GM12878 (cell line): ENCODE data around the gene ARHGAP26. TPM values are rescaled to one million over a fixed set of nuclear protein-coding genes. Genes with fewer than 3 reads are reported as not detected.

Source experiments
- ATAC-seq: fragments of 200-7000 bp; cut with Tn5 transposase; 3 replicates; pipeline ENCODE4 v1.9.1; 2020; ENCODE audit warnings: mild to moderate bottlenecking, moderate library complexity
- BruUV-seq: library from RNA; stranded (reverse); fragments of 400-500 nt; replicated peaks from 2 replicates; lab custom pipeline; 2021; lab: Mats Ljungman, UMichigan
- CTCF ChIA-PET: fragments of 300-600 bp; sonication (Branson Sonifier 250); formaldehyde crosslinking; extraction: SDS; loops from one replicate; lab custom pipeline; 2021; ENCODE audit warnings: inconsistent platforms; lab: Yijun Ruan, JAX
- POLR2A ChIA-PET: fragments of 350-600 bp; formaldehyde crosslinking; extraction: SDS; loops from one replicate; lab custom pipeline; 2021; ENCODE audit warnings: inconsistent platforms; lab: Charles Lee
- RAD21 ChIA-PET: fragments of 300-600 bp; sonication (Branson Sonifier 250); formaldehyde crosslinking; loops from one replicate; lab custom pipeline; 2023; ENCODE audit warnings: antibody characterized with exemption; ENCODE audit not compliant: unreplicated experiment; lab: Charles Lee
- SMC1A ChIA-PET: fragments of 300-600 bp; sonication (Branson Sonifier 250); formaldehyde crosslinking; loops from one replicate; lab custom pipeline; 2023; ENCODE audit not compliant: unreplicated experiment, uncharacterized antibody; lab: Charles Lee
- DNase-seq: peaks from one replicate; pipeline ENCODE4 v3.0.0-alpha.2; 2011; ENCODE audit warnings: low read depth, low spot score
- FAIRE-seq: peaks from 3 replicates; lab custom pipeline; 2011; peaks lifted over from hg19 to GRCh38; lab: Jason Lieb, UNC
- H2AFZ ChIP-seq: 2 replicates; pipeline ENCODE4 v1.6.0; 2011; ENCODE audit warnings: low read depth, low read length, control low read depth; ENCODE audit not compliant: control insufficient read depth
- H3K27ac ChIP-seq: 2 replicates; pipeline ENCODE4 v1.5.1; 2011; ENCODE audit warnings: control low read depth; ENCODE audit not compliant: control insufficient read depth, insufficient read depth
- H3K27me3 ChIP-seq, 2 experiments: replicated peaks in 1 of 2; 2 replicates each; pipeline versions ENCODE4 v1.6.0 to v1.6.1; 2011; ENCODE audit warnings: low read length in 1 of 2; ENCODE audit not compliant: control insufficient read depth in 2 of 2, insufficient read depth in 2 of 2
- H3K36me3 ChIP-seq, 2 experiments: 2 replicates each; pipeline ENCODE4 v1.5.1; 2011; ENCODE audit warnings: low read length in 1 of 2; ENCODE audit not compliant: control insufficient read depth in 2 of 2, insufficient read depth in 2 of 2
- H3K4me1 ChIP-seq: 2 replicates; pipeline ENCODE4 v1.6.1; 2011; ENCODE audit warnings: mild to moderate bottlenecking, low read length, moderate library complexity, mixed read lengths; ENCODE audit not compliant: control insufficient read depth, insufficient read depth
- H3K4me2 ChIP-seq: 2 replicates; pipeline ENCODE4 v1.6.0; 2011; ENCODE audit warnings: control low read depth; ENCODE audit not compliant: control insufficient read depth, insufficient read depth
- H3K4me3 ChIP-seq: fragments of 200-600 bp; sonication (generic); 2 replicates; pipeline ENCODE4 v1.5.1; 2016
- H3K79me2 ChIP-seq: 2 replicates; pipeline ENCODE4 v1.6.0; 2011; ENCODE audit warnings: low read length; ENCODE audit not compliant: control insufficient read depth, insufficient read depth
- H3K9ac ChIP-seq: 2 replicates; pipeline ENCODE4 v1.8.0; 2011; ENCODE audit warnings: low read length, control low read depth, mixed read lengths; ENCODE audit not compliant: control insufficient read depth, insufficient read depth
- H3K9me3 ChIP-seq: replicated peaks from 3 replicates; pipeline ENCODE4 v1.5.1; 2011; ENCODE audit warnings: mild to moderate bottlenecking, low read length; ENCODE audit not compliant: control insufficient read depth, insufficient read depth
- H4K20me1 ChIP-seq: 2 replicates; pipeline ENCODE4 v1.6.0; 2011; ENCODE audit not compliant: control insufficient read depth, insufficient read depth
- CREB1 ChIP-seq: IDR thresholded peaks from 2 replicates; pipeline ENCODE4 v1.6.1; 2012; ENCODE audit warnings: low read depth, mild to moderate bottlenecking, inconsistent platforms
- KDM1A ChIP-seq: fragments of 200-600 bp; sonication (generic); IDR thresholded peaks from 2 replicates; pipeline ENCODE4 v1.6.1; 2016; ENCODE audit warnings: borderline replicate concordance
- NFXL1 ChIP-seq: fragments of 450-650 bp; IDR thresholded peaks from 2 replicates; pipeline ENCODE4 v1.6.1; 2017; ENCODE audit warnings: antibody characterized with exemption, mild to moderate bottlenecking, borderline replicate concordance
- SUPT20H ChIP-seq: IDR thresholded peaks from 2 replicates; pipeline ENCODE4 v1.6.1; 2011; ENCODE audit warnings: low read depth, mild to moderate bottlenecking, low read length, moderate library complexity, borderline replicate concordance; ENCODE audit not compliant: control insufficient read depth
- WGBS: methylation state at CpG from one replicate; pipeline ENCODE4 v1.1.6; 2016; ENCODE audit warnings: low lambda C conversion rate; ENCODE audit not compliant: insufficient replicate concordance, insufficient coverage; ENCODE audit errors: missing lambda C conversion rate; 5-methylcytosine and 5-hydroxymethylcytosine counted together
- in situ Hi-C: fragments of 300-500 bp; cut with MboI; formaldehyde crosslinking; loops from 9 replicates; pipeline ENCODE4 v1.14.3; 2018; ENCODE audit warnings: mixed read lengths
- intact Hi-C: fragments of 100-400 bp; cut with micrococcal nuclease; formaldehyde crosslinking; loops from one replicate; pipeline ENCODE4 v1.14.2; 2022; ENCODE audit not compliant: unreplicated experiment
- polyA plus RNA-seq, 11 experiments: library from polyadenylated mRNA; depleted of rRNA in 4 of 11; unstranded in 6 of 11; stranded (reverse) in 5 of 11; fragments of >200 nt; fragmentation: Nextera tagmentation in 4 of 11; fragmentation: Illumina TruSeq in 1 of 11; extraction: Ambion mirVana in 4 of 11; extraction: Trizol in 1 of 11; gene quantifications; 1 replicate in 1 of 11; 2 replicates in 10 of 11; pipeline versions ENCODE4 v1.2.1 to v1.2.3, GENCODE V29; 2011 to 2016; ENCODE audit warnings: inconsistent platforms in 2 of 11, missing spikeins in 2 of 11, low read depth in 1 of 11
- total RNA-seq, 4 experiments: library from RNA; depleted of rRNA in 3 of 4; stranded (reverse); fragments of >200 nt in 3 of 4; fragmentation: Illumina TruSeq in 1 of 4; extraction: Trizol in 1 of 4; gene quantifications; 2 replicates each; pipeline versions ENCODE4 v1.2.1 to v1.2.3, GENCODE V29; 2013 to 2021
- TF ChIP-seq, protein P1 (sequence below): fragments of 450-650 bp; IDR thresholded peaks from 2 replicates; pipeline ENCODE4 v1.6.1; 2016; ENCODE audit warnings: mild to moderate bottlenecking
- TF ChIP-seq, protein P2 (sequence below), 3 experiments: IDR thresholded peaks in 2 of 3; conservative IDR thresholded peaks in 1 of 3; 2 replicates each; pipeline ENCODE4 v1.5.1; 2011; ENCODE audit warnings: low read depth in 3 of 3, low read length in 3 of 3, mild to moderate bottlenecking in 3 of 3, control low read depth in 2 of 3, moderate library complexity in 2 of 3, inconsistent platforms in 1 of 3, mixed read lengths in 1 of 3; ENCODE audit not compliant: control insufficient read depth in 2 of 3, insufficient read depth in 1 of 3; ENCODE audit errors: extremely low read depth in 1 of 3
- TF ChIP-seq, protein P3 (sequence below): fragments of 450-650 bp; formaldehyde crosslinking; IDR thresholded peaks from 2 replicates; pipeline ENCODE4 v1.4.0; 2020; ENCODE audit warnings: mild to moderate bottlenecking, moderate library complexity

Gene ARHGAP26
- total and polyA plus RNA-seq, 10 of the 15 experiments (the other 5 are each of a cell fraction or from before 2014, with no cell fraction given): 9.4 to 41.5 (median 19.3) TPM

DNA sequence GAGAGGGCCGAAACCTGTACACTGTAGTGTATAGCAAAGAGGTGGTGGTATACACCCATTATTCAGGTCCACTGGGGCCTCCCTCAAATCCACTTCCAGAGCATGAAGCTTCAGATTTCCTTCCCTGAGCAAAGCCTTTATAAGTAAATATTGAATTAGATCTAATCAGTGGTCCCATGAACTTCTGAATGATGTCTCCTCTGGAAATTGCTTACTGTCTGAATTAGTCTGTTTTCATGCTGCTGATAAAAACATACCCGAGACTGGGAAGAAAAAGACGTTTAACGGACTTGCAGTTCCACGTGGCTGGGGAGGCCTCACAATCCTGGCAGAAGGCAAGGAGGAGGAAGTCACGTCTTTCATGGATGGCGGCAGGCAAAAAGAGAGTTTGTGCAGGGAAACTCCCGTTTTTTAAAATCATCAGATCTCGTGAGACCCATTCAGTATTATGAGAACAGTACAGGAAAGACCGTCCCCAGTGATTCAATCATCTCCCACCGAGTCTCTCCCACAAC is 439.8 kb downstream of the ARHGAP26 start:
- Histone ChIP-seq H3K4me2 (peak overlapping the region; percentile 35; the same call in 1 of the 2 replicates), H3K9ac (no peak overlapping the region), H4K20me1 (no peaks in the 10 kb centered on the region), H3K27me3 (no peaks in the 10 kb centered on the region), H3K4me3 (no peak overlapping the region), H3K27ac (peak overlapping the region; percentile 94; the same call in 1 of the 2 replicates), H2AFZ (no peak overlapping the region), H3K9me3 (no peaks in the 10 kb centered on the region), H3K79me2 (peaks cover 33% of the 10 kb centered on the region), H3K4me1 (peaks cover 73% of the 10 kb centered on the region), H3K36me3 (peaks cover 0 to 5% of the 10 kb centered on the region in 2 experiments; a peak in 3 of 4 replicates)
- RAD21 ChIA-PET: interaction anchor here (0.8 to 10.7 kb wide), 23 partner anchors 15 to 617 kb away, joined by 3 to 482 read pairs (median 6); partner anchors contain the start of gene NR3C1
- DNase-seq (no peak), FAIRE-seq (no peak), ATAC-seq (no peak)
- 84% methylated on average over 11 of the region's 11 CpGs for WGBS
- CTCF ChIA-PET: interaction anchor here (0.7 to 7.9 kb wide), 22 partner anchors 10 to 208 kb away, joined by 3 to 82 read pairs (median 4); partner anchors contain the start of gene NR3C1
- intact Hi-C loops (loop anchor here (5.0 kb wide), 2 partner anchors 77 to 617 kb away; no protein-coding TSS in a partner anchor), in situ Hi-C loops (loop anchor here (5.0 kb wide), 2 partner anchors 153 to 188 kb away; no protein-coding TSS in a partner anchor)
- SMC1A ChIA-PET: interaction anchor here (0.6 to 11.0 kb wide), 22 partner anchors 16 to 211 kb away, joined by 3 to 423 read pairs (median 14); no protein-coding TSS in a partner anchor
- BruUV-seq: no TSS peak
- TF ChIP-seq NFXL1 (no peak), KDM1A (no peak), SUPT20H (no peak), CREB1 (no peak)
- TF ChIP-seq, protein P1, sequence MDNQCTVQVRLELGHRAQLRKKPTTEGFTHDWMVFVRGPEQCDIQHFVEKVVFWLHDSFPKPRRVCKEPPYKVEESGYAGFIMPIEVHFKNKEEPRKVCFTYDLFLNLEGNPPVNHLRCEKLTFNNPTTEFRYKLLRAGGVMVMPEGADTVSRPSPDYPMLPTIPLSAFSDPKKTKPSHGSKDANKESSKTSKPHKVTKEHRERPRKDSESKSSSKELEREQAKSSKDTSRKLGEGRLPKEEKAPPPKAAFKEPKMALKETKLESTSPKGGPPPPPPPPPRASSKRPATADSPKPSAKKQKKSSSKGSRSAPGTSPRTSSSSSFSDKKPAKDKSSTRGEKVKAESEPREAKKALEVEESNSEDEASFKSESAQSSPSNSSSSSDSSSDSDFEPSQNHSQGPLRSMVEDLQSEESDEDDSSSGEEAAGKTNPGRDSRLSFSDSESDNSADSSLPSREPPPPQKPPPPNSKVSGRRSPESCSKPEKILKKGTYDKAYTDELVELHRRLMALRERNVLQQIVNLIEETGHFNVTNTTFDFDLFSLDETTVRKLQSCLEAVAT: peak; percentile 87
- TF ChIP-seq, protein P2, sequence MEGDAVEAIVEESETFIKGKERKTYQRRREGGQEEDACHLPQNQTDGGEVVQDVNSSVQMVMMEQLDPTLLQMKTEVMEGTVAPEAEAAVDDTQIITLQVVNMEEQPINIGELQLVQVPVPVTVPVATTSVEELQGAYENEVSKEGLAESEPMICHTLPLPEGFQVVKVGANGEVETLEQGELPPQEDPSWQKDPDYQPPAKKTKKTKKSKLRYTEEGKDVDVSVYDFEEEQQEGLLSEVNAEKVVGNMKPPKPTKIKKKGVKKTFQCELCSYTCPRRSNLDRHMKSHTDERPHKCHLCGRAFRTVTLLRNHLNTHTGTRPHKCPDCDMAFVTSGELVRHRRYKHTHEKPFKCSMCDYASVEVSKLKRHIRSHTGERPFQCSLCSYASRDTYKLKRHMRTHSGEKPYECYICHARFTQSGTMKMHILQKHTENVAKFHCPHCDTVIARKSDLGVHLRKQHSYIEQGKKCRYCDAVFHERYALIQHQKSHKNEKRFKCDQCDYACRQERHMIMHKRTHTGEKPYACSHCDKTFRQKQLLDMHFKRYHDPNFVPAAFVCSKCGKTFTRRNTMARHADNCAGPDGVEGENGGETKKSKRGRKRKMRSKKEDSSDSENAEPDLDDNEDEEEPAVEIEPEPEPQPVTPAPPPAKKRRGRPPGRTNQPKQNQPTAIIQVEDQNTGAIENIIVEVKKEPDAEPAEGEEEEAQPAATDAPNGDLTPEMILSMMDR (IDR thresholded peaks at IDR 0.05 in 2 of 3, conservative IDR thresholded peaks at IDR 0.05 in 1 of 3; ENCODE audit: control insufficient read depth in 2 of 3, extremely low read depth in 1 of 3, insufficient read depth in 1 of 3, low read depth in 3 of 3, low read length in 3 of 3): no peak
- TF ChIP-seq, protein P3, sequence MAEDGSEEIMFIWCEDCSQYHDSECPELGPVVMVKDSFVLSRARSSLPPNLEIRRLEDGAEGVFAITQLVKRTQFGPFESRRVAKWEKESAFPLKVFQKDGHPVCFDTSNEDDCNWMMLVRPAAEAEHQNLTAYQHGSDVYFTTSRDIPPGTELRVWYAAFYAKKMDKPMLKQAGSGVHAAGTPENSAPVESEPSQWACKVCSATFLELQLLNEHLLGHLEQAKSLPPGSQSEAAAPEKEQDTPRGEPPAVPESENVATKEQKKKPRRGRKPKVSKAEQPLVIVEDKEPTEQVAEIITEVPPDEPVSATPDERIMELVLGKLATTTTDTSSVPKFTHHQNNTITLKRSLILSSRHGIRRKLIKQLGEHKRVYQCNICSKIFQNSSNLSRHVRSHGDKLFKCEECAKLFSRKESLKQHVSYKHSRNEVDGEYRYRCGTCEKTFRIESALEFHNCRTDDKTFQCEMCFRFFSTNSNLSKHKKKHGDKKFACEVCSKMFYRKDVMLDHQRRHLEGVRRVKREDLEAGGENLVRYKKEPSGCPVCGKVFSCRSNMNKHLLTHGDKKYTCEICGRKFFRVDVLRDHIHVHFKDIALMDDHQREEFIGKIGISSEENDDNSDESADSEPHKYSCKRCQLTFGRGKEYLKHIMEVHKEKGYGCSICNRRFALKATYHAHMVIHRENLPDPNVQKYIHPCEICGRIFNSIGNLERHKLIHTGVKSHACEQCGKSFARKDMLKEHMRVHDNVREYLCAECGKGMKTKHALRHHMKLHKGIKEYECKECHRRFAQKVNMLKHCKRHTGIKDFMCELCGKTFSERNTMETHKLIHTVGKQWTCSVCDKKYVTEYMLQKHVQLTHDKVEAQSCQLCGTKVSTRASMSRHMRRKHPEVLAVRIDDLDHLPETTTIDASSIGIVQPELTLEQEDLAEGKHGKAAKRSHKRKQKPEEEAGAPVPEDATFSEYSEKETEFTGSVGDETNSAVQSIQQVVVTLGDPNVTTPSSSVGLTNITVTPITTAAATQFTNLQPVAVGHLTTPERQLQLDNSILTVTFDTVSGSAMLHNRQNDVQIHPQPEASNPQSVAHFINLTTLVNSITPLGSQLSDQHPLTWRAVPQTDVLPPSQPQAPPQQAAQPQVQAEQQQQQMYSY (CRISPR knock-in tag): no peak
- POLR2A ChIA-PET: interaction anchor here (0.6 to 7.5 kb wide), 11 partner anchors 9 to 211 kb away, joined by 3 to 114 read pairs (median 6); no protein-coding TSS in a partner anchor
